Keratinocyte (primary cell): ENCODE data around the gene TXNDC12. TPM values are rescaled to one million over a fixed set of nuclear protein-coding genes. Genes with fewer than 3 reads are reported as not detected.

ENCODE experiments used
- DNase-seq: peaks from one replicate; pipeline ENCODE4 v3.0.0-alpha.2; 2011; ENCODE audit warnings: low read depth, missing footprints, low spot score
- FAIRE-seq: peaks from 2 replicates; lab custom pipeline; 2011; peaks lifted over from hg19 to GRCh38; lab: Jason Lieb, UNC
- H2AFZ ChIP-seq: 2 replicates; pipeline ENCODE4 v1.6.0; 2012; ENCODE audit warnings: low read length, control low read depth, inconsistent platforms; ENCODE audit not compliant: control insufficient read depth
- H3K27ac ChIP-seq: 2 replicates; pipeline ENCODE4 v1.5.1; 2011; ENCODE audit warnings: low read length; ENCODE audit not compliant: control insufficient read depth, insufficient read depth
- H3K27me3 ChIP-seq: 3 replicates; pipeline ENCODE4 v1.6.0; 2011; ENCODE audit warnings: low read length; ENCODE audit not compliant: control insufficient read depth, insufficient read depth; ENCODE audit errors: extremely low read depth
- H3K36me3 ChIP-seq, 2 experiments: 2 replicates in 1 of 2; 3 replicates in 1 of 2; pipeline ENCODE4 v1.5.1; 2011; ENCODE audit warnings: low read length in 2 of 2, mild to moderate bottlenecking in 1 of 2; ENCODE audit not compliant: control insufficient read depth in 2 of 2, insufficient read depth in 2 of 2; ENCODE audit errors: extremely low read depth in 1 of 2
- H3K4me1 ChIP-seq: 3 replicates; pipeline ENCODE4 v1.5.1; 2011; ENCODE audit warnings: low read length; ENCODE audit not compliant: control insufficient read depth, insufficient read depth; ENCODE audit errors: extremely low read depth
- H3K4me2 ChIP-seq: 3 replicates; pipeline ENCODE4 v1.6.0; 2011; ENCODE audit warnings: low read depth, low read length; ENCODE audit not compliant: control insufficient read depth, insufficient read depth; ENCODE audit errors: extremely low read depth
- H3K4me3 ChIP-seq, 3 experiments: fragments of 200-600 bp in 1 of 3; sonication (generic) in 1 of 3; 2 replicates in 2 of 3; 3 replicates in 1 of 3; pipeline ENCODE4 v1.5.1; 2011 to 2016; ENCODE audit warnings: low read length in 3 of 3, mild to moderate bottlenecking in 3 of 3, control low read depth in 2 of 3, inconsistent platforms in 1 of 3, low read depth in 1 of 3, mixed read lengths in 1 of 3, mixed run types in 1 of 3, moderate library complexity in 1 of 3; ENCODE audit not compliant: control insufficient read depth in 2 of 3, insufficient read depth in 2 of 3; ENCODE audit errors: extremely low read depth in 1 of 3
- H3K79me2 ChIP-seq: 2 replicates; pipeline ENCODE4 v1.6.0; 2012; ENCODE audit warnings: low read length; ENCODE audit not compliant: control insufficient read depth, insufficient read depth
- H3K9ac ChIP-seq: 3 replicates; pipeline ENCODE4 v1.6.0; 2011; ENCODE audit warnings: low read length; ENCODE audit not compliant: control insufficient read depth, insufficient read depth; ENCODE audit errors: extremely low read depth
- H3K9me1 ChIP-seq: 3 replicates; pipeline ENCODE4 v1.6.0; 2011; ENCODE audit warnings: low read length; ENCODE audit not compliant: control insufficient read depth, insufficient read depth; ENCODE audit errors: extremely low read depth
- H3K9me3 ChIP-seq: 2 replicates; pipeline ENCODE4 v1.5.1; 2012; ENCODE audit warnings: low read depth, low read length; ENCODE audit not compliant: control insufficient read depth
- H4K20me1 ChIP-seq: 3 replicates; pipeline ENCODE4 v1.6.0; 2011; ENCODE audit warnings: low read length; ENCODE audit not compliant: control insufficient read depth, insufficient read depth; ENCODE audit errors: extremely low read depth
- EZH2 ChIP-seq: IDR thresholded peaks from one replicate; pipeline ENCODE4 v1.6.1; 2012; ENCODE audit warnings: inconsistent platforms, mild to moderate bottlenecking, low read length, moderate library complexity
- dilution Hi-C: fragments of 300-500 bp; cut with MboI; formaldehyde crosslinking; loops from one replicate; pipeline ENCODE4 v1.7.0; 2020; ENCODE audit warnings: low sequenced_read_pairs; ENCODE audit not compliant: extremely low pct_ligation_motif_present
- polyA plus RNA-seq, 5 experiments: library from polyadenylated mRNA; depleted of rRNA in 3 of 5; stranded (reverse) in 3 of 5; stranded (forward) in 1 of 5; unstranded in 1 of 5; fragments of >200 nt; gene quantifications; 1 replicate in 1 of 5; 2 replicates in 3 of 5; 3 replicates in 1 of 5; pipeline versions ENCODE4 v1.2.1 to v1.2.3, GENCODE V29; 2011 to 2012; ENCODE audit warnings: missing spikeins in 2 of 5, low read depth in 1 of 5, low replicate concordance in 1 of 5
- TF ChIP-seq, protein P1 (sequence below), 3 experiments: IDR thresholded peaks in 1 of 3; conservative IDR thresholded peaks in 1 of 3; optimal IDR thresholded peaks in 1 of 3; 2 replicates in 2 of 3; 3 replicates in 1 of 3; pipeline versions ENCODE3 to v1.5.1; 2011; ENCODE audit warnings: low read length in 3 of 3, mild to moderate bottlenecking in 3 of 3, moderate library complexity in 2 of 3, control low read depth in 1 of 3, inconsistent platforms in 1 of 3; ENCODE audit not compliant: insufficient read depth in 2 of 3; ENCODE audit errors: extremely low read depth in 1 of 3

Gene TXNDC12
- polyA plus RNA-seq, 1 donor (not counting 4 experiments of a cell fraction or from before 2014, with no cell fraction given): 28.2 TPM

DNA sequence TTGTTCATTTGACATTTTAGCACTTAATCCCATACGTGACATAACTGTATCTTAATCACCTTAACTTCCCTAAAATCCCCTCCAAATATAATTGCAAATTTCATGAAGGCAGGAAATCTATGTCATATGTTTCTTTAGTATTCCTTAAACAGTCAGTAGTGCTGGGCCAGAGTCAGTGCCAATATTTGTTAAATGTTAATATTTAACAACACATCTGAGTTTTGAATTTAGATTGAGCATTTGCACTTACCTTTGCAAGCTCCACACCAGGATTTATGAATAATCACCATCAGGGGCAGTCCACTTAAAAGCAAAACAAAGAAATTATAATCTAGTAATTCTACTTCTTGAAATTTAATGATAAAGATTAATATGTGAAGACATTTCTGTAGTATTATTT, 26.7 kb downstream of the TXNDC12 start:
- H2AFZ ChIP-seq: no peak overlapping the region
- H3K9ac ChIP-seq: no peak overlapping the region
- FAIRE-seq (no peak), DNase-seq (no peak)
- H3K27me3 ChIP-seq: no peaks in the 10 kb centered on the region
- H3K4me1 ChIP-seq: peaks cover 16% of the 10 kb centered on the region
- TF ChIP-seq, protein P1, sequence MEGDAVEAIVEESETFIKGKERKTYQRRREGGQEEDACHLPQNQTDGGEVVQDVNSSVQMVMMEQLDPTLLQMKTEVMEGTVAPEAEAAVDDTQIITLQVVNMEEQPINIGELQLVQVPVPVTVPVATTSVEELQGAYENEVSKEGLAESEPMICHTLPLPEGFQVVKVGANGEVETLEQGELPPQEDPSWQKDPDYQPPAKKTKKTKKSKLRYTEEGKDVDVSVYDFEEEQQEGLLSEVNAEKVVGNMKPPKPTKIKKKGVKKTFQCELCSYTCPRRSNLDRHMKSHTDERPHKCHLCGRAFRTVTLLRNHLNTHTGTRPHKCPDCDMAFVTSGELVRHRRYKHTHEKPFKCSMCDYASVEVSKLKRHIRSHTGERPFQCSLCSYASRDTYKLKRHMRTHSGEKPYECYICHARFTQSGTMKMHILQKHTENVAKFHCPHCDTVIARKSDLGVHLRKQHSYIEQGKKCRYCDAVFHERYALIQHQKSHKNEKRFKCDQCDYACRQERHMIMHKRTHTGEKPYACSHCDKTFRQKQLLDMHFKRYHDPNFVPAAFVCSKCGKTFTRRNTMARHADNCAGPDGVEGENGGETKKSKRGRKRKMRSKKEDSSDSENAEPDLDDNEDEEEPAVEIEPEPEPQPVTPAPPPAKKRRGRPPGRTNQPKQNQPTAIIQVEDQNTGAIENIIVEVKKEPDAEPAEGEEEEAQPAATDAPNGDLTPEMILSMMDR (optimal IDR thresholded peaks at IDR 0.05 in 1 of 3, IDR thresholded peaks at IDR 0.05 in 1 of 3, conservative IDR thresholded peaks at IDR 0.05 in 1 of 3; ENCODE audit: extremely low read depth in 1 of 3, insufficient read depth in 2 of 3, low read length in 3 of 3): no peak
- TF ChIP-seq EZH2: no peak
- H4K20me1 ChIP-seq: peaks cover 9% of the 10 kb centered on the region
- H3K36me3 ChIP-seq: peaks cover 7 to 10% of the 10 kb centered on the region in 2 experiments
- peaks cover 28% of the 10 kb centered on the region for H3K79me2 ChIP-seq
- H3K4me2 ChIP-seq: no peak overlapping the region
- H3K4me3 ChIP-seq: no peak overlapping the region
- no peaks in the 10 kb centered on the region for H3K9me1 ChIP-seq
- no peaks in the 10 kb centered on the region for H3K9me3 ChIP-seq
- dilution Hi-C loops: no loop called here
- H3K27ac ChIP-seq: no peak overlapping the region

DNA sequence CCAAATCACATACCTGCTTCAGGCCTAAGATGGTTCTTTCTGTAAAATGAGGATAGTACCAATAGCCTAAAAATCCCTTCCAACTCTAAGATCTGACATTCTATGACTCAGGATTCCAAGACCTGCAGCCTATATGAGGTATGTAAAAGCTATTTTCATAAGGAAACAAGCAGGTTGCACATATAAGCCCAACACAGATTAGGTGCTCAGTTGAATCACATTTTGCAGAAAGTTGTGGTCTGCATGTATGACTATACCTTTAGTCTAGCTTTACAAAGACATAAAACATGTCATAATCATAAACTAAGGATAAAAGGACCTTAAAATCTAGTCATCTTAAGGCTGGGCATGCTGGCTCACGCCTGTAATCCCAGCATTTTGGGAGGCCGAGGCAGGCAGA, 28.7 kb downstream of the TXNDC12 start:
- H3K9me1 ChIP-seq: no peaks in the 10 kb centered on the region
- dilution Hi-C loops: no loop called here
- no peak for DNase-seq
- no peaks in the 10 kb centered on the region for H3K9me3 ChIP-seq
- no peak overlapping the region for H3K9ac ChIP-seq
- no peak overlapping the region for H2AFZ ChIP-seq
- H3K4me2 ChIP-seq: no peak overlapping the region
- no peak for FAIRE-seq
- H3K27me3 ChIP-seq: no peaks in the 10 kb centered on the region
- peaks cover 7 to 21% of the 10 kb centered on the region in 2 experiments for H3K36me3 ChIP-seq
- H3K79me2 ChIP-seq: peaks cover 8% of the 10 kb centered on the region
- peaks cover under 1% of the 10 kb centered on the region for H3K4me1 ChIP-seq
- H3K4me3 ChIP-seq: no peak overlapping the region
- H3K27ac ChIP-seq: no peak overlapping the region
- TF ChIP-seq, protein P1 (optimal IDR thresholded peaks at IDR 0.05 in 1 of 3, IDR thresholded peaks at IDR 0.05 in 1 of 3, conservative IDR thresholded peaks at IDR 0.05 in 1 of 3; ENCODE audit: extremely low read depth in 1 of 3, insufficient read depth in 2 of 3, low read length in 3 of 3): no peak
- TF ChIP-seq EZH2: no peak
- H4K20me1 ChIP-seq: no peaks in the 10 kb centered on the region
